ENCODE data around the gene PHF20. TPM values are rescaled to one million over a fixed set of nuclear protein-coding genes. Genes with fewer than 3 reads are reported as not detected.

Gene PHF20
- total and polyA plus RNA-seq, 2 of the 8 experiments (the other 6 are each of a cell fraction or from before 2014, with no cell fraction given) = 25.6 to 70.1 TPM

DNA sequence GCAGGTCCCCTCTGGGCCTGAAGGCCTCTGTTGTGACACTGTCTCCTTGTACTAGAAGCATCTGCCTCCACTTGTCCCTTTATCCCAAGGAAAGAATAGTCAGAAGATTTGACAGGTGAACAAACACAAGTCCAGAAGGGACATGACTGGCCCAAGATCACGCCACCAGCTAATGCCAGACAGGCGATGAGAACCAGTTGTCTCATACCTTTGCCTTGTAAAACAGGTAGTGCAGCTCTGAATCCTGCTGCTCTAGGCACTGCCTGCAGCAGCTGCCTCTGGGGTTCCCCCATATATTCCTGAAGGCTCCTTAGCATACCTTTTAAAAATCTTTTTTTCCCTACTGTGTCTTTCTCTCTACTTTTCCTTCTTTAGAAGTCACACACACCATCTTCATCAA lies 157.5 kb downstream of the PHF20 start (continued):
- TF ChIP-seq, protein P1, sequence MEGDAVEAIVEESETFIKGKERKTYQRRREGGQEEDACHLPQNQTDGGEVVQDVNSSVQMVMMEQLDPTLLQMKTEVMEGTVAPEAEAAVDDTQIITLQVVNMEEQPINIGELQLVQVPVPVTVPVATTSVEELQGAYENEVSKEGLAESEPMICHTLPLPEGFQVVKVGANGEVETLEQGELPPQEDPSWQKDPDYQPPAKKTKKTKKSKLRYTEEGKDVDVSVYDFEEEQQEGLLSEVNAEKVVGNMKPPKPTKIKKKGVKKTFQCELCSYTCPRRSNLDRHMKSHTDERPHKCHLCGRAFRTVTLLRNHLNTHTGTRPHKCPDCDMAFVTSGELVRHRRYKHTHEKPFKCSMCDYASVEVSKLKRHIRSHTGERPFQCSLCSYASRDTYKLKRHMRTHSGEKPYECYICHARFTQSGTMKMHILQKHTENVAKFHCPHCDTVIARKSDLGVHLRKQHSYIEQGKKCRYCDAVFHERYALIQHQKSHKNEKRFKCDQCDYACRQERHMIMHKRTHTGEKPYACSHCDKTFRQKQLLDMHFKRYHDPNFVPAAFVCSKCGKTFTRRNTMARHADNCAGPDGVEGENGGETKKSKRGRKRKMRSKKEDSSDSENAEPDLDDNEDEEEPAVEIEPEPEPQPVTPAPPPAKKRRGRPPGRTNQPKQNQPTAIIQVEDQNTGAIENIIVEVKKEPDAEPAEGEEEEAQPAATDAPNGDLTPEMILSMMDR (IDR thresholded peaks at IDR 0.05; ENCODE audit: control extremely low read depth in 1 of 3, insufficient read depth in 1 of 3, low read depth in 1 of 3, low read length in 3 of 3) = no peak
- no peak for TF ChIP-seq BRCA1 (IDR thresholded peaks at IDR 0.05; ENCODE audit: low read depth, low read length)
- TF ChIP-seq YY1 (IDR thresholded peaks at IDR 0.05; ENCODE audit: low read depth, low read length) = no peak
- TF ChIP-seq RFX5 (IDR thresholded peaks at IDR 0.05; ENCODE audit: borderline replicate concordance, low read depth, low read length) = no peak
- no peak for TF ChIP-seq CEBPB (IDR thresholded peaks at IDR 0.05; ENCODE audit: low read depth, low read length)
